GM18858 (cell line): ENCODE results near the gene OBSCN.
"Not testable (repeated sequence)": the region's sequence is repeated elsewhere in the genome, so short reads cannot be mapped to it uniquely, and the experiment has no call there.

ENCODE experiments used
- ATAC-seq: cut with Tn5 transposase; IDR thresholded peaks from one replicate; pipeline ENCODE4 v1.9.1; 2021; ENCODE audit not compliant: unreplicated experiment

Gene OBSCN

GRCh38 chr1:228256626-228257375, 49.0 kb downstream of the OBSCN start:
- no peak for ATAC-seq

- ATAC-seq = no peak
These were observed 50.6 kb downstream of the OBSCN start for GRCh38 chr1:228258486-228258885.

DNA sequence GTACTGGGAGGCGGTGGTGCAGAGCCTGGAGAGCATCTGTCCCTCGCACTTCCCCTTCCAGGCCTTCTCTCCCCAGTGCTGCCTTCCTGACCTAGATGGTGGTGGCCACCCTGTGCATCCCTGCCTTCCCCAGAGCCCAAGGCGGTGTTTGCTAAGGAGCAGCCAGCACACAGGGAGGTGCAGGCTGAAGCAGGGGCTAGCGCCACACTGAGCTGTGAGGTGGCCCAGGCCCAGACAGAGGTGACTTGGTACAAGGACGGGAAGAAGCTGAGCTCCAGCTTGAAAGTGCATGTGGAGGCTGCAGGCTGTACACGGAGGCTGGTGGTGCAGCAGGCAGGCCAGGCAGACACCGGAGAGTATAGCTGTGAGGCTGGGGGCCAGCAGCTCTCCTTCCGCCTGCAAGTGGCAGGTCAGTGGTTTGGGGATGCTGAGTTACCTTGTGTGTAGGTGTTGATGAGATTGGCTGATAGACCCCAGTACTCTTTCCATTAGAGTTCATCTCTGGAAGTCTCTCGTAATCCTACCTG, 51.6 kb downstream of the OBSCN start:
- ATAC-seq = no peak

- no peak for ATAC-seq
These were observed 52.1 kb downstream of the OBSCN start for GRCh38 chr1:228259951-228260350.

DNA sequence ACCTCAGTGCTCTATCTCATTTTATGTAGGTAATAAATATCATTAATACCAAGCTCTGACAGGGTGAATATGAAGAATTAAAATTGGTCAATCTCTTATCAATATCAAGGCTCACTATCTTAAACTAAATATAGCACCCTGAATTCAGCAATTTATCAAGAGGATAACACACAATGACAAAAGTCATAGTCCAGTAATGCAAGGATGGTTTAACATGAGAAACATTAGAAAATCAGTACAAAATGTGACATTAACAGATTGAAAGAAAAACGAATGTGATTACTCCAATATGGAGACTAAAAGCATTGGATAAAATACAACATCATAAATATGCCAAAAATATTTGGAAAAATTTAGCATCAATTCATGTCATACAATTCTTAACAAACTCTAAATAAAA, 53.9 kb downstream of the OBSCN start:
- no peak for ATAC-seq

- ATAC-seq = no peak
These were observed 54.6 kb downstream of the OBSCN start for GRCh38 chr1:228262475-228262874.

DNA sequence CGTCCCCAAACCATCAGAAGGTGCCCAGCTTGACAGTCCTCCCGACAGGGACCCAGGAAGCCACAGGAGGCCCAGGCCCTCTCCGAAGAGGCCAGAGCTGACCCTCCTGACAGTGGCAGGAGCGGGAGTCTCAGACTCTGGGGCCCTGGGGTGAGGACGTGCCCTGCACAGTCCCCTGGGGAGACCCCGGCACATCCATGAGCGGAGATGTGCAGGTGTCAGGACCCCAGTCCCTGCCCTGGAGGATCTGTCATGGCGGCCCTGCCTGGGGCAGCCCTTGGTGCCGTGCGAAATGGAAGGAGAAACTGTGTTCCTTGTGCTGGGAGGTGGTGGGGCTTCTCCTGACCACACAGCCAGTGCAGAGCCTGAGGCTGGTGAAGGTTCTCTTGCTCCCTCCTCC, 55.8 kb downstream of the OBSCN start:
- ATAC-seq = no peak

DNA sequence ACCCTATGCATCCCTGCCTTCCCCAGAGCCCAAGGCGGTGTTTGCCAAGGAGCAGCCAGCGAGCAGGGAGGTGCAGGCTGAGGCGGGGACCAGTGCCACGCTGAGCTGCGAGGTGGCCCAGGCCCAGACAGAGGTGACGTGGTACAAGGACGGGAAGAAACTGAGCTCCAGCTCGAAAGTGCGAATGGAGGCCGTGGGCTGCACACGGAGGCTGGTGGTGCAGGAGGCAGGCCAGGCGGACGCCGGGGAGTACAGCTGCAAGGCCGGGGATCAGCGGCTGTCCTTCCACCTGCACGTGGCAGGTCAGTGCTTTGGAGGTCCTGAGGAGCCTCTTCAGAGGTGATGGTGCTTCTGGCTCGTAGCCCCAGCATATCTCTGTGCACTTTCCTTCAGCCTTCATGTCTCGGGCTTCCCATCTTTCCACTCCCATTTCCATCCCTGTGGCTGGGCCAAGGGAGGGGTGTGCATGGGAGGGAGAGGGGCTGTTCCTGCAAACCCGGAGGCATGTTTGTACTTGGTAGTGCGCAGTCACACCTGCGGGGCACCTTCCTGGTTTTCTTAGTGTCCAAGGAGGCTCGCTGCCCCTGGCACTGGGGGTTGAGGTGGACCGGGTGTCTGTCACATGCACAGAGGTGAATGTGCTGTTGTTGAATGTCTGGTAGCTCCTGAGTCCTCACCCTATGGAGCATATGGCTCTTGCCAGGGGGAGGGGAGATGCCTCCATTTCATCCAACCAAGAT, 56.4 kb downstream of the OBSCN start:
- no peak for ATAC-seq

DNA sequence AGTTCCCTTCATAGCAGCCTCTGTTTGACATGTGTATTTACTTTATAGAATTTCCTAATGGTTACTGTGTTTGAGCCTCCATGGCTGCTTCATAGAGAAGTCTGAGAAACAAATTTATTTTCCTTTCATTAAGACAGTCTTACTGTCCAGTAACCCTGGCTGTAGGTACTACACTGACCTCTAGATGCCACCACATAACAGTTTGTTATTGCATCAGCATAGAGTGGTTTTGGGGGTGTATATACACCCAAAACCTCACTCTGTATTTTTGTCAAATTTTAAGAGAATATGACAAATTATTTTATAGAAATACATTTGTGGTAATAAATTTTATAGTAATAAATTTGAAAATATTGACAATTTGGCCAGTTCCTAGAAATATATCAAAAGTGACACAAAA, 57.3 kb downstream of the OBSCN start:
- no peak for ATAC-seq

DNA sequence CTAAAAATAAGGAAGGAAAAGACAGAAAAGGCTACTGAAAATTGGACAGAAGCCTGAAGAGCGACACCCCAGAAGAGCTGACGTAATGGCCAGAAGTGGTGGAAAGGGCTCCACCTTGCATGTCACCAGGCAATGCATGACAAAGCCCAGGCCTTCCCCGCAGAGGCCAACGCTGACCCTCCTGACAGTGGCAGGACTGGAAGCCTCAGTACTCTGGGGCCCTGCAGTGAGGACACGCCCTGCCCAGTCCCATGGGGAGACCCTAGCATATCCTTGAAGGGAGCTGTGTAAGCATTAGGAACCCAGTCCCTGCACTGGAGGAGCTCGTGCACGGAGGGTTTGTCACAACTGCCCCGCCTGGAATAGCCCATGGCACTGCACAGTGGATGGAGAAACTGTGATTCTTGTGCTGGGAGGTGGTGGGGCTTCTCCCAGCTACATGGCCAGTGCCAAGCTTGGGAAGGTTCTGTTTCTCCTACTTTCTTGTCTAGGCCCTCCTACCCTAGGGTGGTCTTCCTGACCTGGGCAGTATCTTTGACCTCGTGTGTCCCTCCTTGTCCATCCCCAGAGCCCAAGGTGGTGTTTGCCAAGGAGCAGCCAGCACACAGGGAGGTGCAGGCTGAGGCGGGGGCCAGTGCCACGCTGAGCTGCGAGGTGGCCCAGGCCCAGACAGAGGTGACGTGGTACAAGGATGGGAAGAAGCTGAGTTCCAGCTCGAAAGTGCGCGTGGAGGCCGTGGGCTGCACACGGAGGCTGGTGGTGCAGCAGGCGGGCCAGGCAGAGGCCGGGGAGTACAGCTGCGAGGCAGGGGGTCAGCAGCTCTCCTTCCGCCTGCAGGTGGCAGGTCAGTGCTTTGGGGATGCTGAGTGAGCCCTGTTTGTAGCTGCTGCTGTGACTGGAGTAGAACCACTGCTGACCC, 60.4 kb downstream of the OBSCN start:
- no peak for ATAC-seq

GRCh38 chr1:228268881-228269265, 61.0 kb downstream of the OBSCN start:
- ATAC-seq = no peak

DNA sequence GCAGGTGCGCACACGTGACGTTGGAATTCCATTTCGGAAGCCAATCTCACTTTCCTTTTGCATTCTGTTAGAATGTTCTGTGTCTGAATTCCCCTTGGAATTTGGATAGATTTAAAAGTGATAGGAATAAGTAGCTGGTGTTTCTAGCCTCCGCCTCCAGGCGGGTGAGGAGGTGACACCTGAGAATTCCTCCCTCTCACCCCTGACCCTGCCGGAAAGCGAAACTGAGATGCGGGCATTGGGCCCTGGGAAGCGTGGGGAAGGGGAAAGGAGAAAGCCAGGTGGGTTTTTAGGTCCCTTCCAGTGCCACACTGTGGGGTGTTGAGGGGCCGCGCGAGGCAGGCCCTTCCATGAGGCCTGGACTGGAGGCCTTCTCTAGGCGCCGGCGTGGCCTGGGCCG, 61.6 kb downstream of the OBSCN start:
- not testable (repeated sequence) for ATAC-seq

- no peak for ATAC-seq
These were observed 62.2 kb downstream of the OBSCN start for GRCh38 chr1:228270032-228270431.

DNA sequence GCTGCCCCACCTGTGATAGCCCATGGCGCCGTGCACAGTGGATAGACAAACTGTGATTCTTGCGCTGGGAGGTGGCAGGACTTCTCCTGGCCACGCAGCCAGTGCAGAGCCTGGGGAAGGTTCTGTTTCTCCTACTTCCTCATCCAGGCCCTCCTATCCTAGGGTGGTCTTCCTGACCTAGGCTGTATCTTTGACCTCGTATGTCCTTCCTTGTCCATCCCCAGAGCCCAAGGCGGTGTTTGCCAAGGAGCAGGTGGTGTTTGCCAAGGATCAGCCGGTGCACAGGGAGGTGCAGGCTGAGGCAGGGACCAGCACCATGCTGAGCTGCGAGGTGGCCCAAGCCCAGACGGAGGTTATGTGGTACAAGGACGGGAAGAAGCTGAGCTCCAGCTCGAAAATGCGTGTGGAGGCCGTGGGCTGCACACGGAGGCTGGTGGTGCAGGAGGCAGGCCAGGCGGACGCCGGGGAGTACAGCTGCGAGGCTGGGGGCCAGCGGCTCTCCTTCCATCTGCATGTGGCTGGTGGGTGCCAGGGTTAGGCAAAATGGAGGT, 63.9 kb downstream of the OBSCN start:
- no peak for ATAC-seq

GRCh38 chr1:228272331-228272791, 64.5 kb downstream of the OBSCN start:
- ATAC-seq = no peak

- no peak for ATAC-seq
These were observed 65.2 kb downstream of the OBSCN start for GRCh38 chr1:228272831-228273571.

DNA sequence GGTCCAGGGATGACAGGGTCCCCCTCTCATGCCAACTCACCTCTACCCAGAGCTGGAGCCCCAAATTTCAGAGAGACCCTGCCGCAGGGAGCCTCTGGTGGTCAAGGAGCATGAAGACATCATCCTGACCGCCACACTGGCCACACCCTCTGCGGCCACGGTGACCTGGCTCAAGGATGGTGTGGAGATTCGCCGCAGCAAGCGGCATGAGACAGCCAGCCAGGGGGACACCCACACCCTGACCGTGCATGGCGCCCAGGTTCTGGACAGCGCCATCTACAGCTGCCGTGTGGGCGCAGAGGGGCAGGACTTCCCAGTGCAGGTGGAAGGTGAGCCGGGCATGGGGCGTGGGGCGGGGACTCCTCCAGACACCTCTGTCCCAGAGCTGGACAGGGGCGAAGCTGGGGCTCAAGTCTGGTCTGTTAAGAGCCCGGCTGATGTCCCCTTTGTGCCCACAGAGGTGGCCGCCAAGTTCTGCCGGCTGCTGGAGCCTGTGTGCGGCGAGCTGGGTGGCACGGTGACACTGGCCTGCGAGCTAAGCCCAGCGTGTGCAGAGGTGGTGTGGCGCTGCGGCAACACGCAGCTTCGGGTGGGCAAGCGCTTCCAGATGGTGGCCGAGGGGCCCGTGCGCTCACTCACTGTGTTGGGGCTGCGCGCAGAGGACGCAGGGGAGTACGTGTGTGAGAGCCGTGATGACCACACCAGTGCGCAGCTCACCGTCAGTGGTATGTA, 66.0 kb downstream of the OBSCN start:
- ATAC-seq = no peak

DNA sequence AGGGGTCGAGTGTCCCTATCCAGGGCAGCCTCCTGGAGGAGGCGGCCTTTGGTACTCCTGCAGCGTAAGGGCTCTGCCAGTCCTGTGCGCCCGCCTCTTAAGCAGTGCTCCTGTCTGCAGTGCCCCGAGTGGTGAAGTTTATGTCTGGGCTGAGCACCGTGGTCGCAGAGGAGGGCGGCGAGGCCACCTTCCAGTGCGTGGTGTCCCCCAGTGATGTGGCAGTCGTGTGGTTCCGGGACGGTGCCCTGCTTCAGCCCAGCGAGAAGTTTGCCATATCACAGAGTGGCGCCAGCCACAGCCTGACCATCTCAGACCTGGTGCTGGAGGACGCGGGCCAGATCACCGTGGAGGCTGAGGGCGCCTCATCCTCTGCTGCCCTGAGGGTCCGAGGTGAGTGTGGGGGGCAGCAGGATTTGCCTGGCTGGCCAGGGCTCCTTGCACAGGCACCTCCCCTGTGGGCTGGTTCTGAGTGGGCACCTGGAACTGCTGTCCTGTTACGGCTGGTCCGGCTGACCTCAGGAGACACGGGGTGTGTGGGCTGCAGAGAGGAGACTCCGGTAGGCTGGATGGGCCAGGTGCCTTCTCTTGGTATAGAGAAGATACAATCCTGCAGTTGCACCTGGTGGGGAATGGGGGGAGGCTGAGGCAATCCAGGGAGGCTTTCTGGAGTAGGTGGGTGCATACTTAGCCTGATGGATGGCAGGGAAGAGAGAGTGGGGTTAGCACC, 66.8 kb downstream of the OBSCN start:
- no peak for ATAC-seq

DNA sequence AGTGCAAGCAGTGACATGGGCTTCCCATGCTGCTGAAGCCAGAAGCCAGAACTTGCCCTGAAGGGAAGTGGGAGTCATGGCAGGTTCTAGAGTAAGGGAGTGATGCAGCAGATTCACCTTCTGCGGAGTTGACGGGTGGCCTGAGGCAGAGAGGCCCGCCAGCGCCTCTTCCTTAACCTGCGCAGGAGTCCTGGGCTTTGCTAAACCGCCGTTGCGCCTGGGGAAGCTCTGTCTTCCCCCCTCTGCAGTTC, 67.3 kb downstream of the OBSCN start:
- no peak for ATAC-seq
